Loucy (cell line): ENCODE results near the gene HSPG2.

Experiments
- CTCF ChIP-seq: fragments of 200-600 bp; sonication (generic); conservative IDR thresholded peaks from 2 replicates; pipeline ENCODE4 v1.5.1; 2014; ENCODE audit warnings: mild to moderate bottlenecking, antibody characterized with exemption, low read length
- EZH2phosphoT487 ChIP-seq: fragments of 200-600 bp; IDR thresholded peaks from 2 replicates; pipeline ENCODE4 v1.6.1; 2018; ENCODE audit warnings: antibody characterized with exemption, mild to moderate bottlenecking, moderate library complexity, borderline replicate concordance

- TF ChIP-seq CTCF (no peak), EZH2phosphoT487 (no peak)
Observed at GRCh38 chr1:21871943-21872342, 65.2 kb downstream of the HSPG2 start.
